Measurements from ENCODE around the gene SORCS2. TPM values are rescaled to one million over a fixed set of nuclear protein-coding genes. Genes with fewer than 3 reads are reported as not detected.

The SORCS2 gene
- total RNA-seq, 2 donors from 2014 or later, result not detected

DNA sequence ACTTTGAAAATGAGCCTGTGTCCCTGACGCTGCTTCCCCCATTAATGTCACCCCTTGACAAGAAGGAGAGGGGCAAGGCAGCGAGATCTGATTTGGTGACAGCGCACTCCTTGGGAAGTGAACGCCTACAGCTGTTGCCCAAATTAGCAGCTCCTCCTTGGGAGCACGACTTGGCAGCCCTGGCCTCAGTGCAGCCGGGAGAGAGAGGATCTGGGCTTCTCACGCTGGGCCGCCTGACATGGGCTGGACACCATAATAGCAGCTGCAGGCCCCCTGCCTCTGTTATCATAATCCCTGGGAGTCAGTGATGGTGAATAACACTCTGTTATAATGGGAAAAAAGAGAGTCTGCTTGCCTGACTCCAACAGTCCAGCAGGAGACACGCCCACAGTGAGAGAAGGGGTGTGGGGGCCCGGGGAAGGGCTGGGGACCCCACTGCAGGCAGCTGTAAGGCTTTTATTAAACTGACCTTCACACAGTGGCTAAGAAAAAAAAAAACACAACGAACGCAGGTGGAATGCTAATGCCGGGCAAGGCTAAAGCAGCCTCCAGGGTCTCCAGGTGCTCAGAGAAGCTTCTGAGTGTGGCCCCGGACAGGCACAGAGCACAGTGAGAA lies 169.1 kb downstream of the SORCS2 start:
- H3K9me3 ChIP-seq (ENCODE audit: control insufficient read depth, low read length, poor library complexity, severe bottlenecking), result no peaks in the 10 kb centered on the region
- Mint-ChIP-seq H3K36me3 (ENCODE audit: low read depth) (no peaks in the 10 kb centered on the region), H3K27ac (no peak overlapping the region), H3K4me1 (peaks cover under 1% of the 10 kb centered on the region), H3K27me3 (no peaks in the 10 kb centered on the region), H3K4me3 (no peak overlapping the region)
- no peak for ATAC-seq
- no peak for DNase-seq

GRCh38 chr4:7362341-7362740 lies 170.0 kb downstream of the SORCS2 start:
- H3K9me3 ChIP-seq (ENCODE audit: control insufficient read depth, low read length, poor library complexity, severe bottlenecking), result no peaks in the 10 kb centered on the region
- no peaks in the 10 kb centered on the region for H3K36me3 Mint-ChIP-seq (ENCODE audit: low read depth)
- H3K4me3 Mint-ChIP-seq, result no peak overlapping the region
- ATAC-seq (no peak), DNase-seq (no peak)
- H3K27ac Mint-ChIP-seq, result no peak overlapping the region
- H3K27me3 Mint-ChIP-seq, result no peaks in the 10 kb centered on the region
- peaks cover 2% of the 10 kb centered on the region for H3K4me1 Mint-ChIP-seq

GRCh38 chr4:7362862-7363430 lies 170.6 kb downstream of the SORCS2 start:
- Mint-ChIP-seq H3K36me3 (ENCODE audit: low read depth) (no peaks in the 10 kb centered on the region), H3K4me1 (peaks cover 2% of the 10 kb centered on the region), H3K27ac (no peak overlapping the region), H3K27me3 (no peaks in the 10 kb centered on the region), H3K4me3 (no peak overlapping the region)
- DNase-seq, result no peak
- H3K9me3 ChIP-seq (ENCODE audit: control insufficient read depth, low read length, poor library complexity, severe bottlenecking), result no peaks in the 10 kb centered on the region
- no peak for ATAC-seq

GRCh38 chr4:7364979-7365378 lies 172.6 kb downstream of the SORCS2 start:
- H3K27me3 Mint-ChIP-seq, result peaks cover 15% of the 10 kb centered on the region
- H3K4me1 Mint-ChIP-seq, result peaks cover 2% of the 10 kb centered on the region
- DNase-seq (no peak), ATAC-seq (no peak)
- H3K9me3 ChIP-seq (ENCODE audit: control insufficient read depth, low read length, poor library complexity, severe bottlenecking), result no peaks in the 10 kb centered on the region
- no peak overlapping the region for H3K4me3 Mint-ChIP-seq
- H3K36me3 Mint-ChIP-seq (ENCODE audit: low read depth), result no peaks in the 10 kb centered on the region
- H3K27ac Mint-ChIP-seq, result no peak overlapping the region

GRCh38 chr4:7365462-7366179 lies 173.3 kb downstream of the SORCS2 start:
- H3K4me1 Mint-ChIP-seq, result peaks cover 2% of the 10 kb centered on the region
- H3K4me3 Mint-ChIP-seq, result no peak overlapping the region
- H3K36me3 Mint-ChIP-seq (ENCODE audit: low read depth), result no peaks in the 10 kb centered on the region
- ATAC-seq, result no peak
- peaks cover 22% of the 10 kb centered on the region for H3K27me3 Mint-ChIP-seq
- H3K27ac Mint-ChIP-seq, result no peak overlapping the region
- no peak for DNase-seq
- H3K9me3 ChIP-seq (ENCODE audit: control insufficient read depth, low read length, poor library complexity, severe bottlenecking), result no peaks in the 10 kb centered on the region

GRCh38 chr4:7366180-7366945 lies 174.0 kb downstream of the SORCS2 start:
- Mint-ChIP-seq H3K4me3 (no peak overlapping the region), H3K4me1 (peaks cover 2% of the 10 kb centered on the region), H3K27me3 (peaks cover 27% of the 10 kb centered on the region), H3K27ac (no peak overlapping the region), H3K36me3 (ENCODE audit: low read depth) (no peaks in the 10 kb centered on the region)
- DNase-seq (no peak), ATAC-seq (no peak)
- H3K9me3 ChIP-seq (ENCODE audit: control insufficient read depth, low read length, poor library complexity, severe bottlenecking), result no peaks in the 10 kb centered on the region

GRCh38 chr4:7366954-7367353 lies 174.6 kb downstream of the SORCS2 start:
- Mint-ChIP-seq H3K27me3 (peaks cover 32% of the 10 kb centered on the region), H3K4me3 (no peak overlapping the region), H3K36me3 (ENCODE audit: low read depth) (no peaks in the 10 kb centered on the region), H3K27ac (no peak overlapping the region), H3K4me1 (peaks cover 2% of the 10 kb centered on the region)
- ATAC-seq (no peak), DNase-seq (no peak)
- no peaks in the 10 kb centered on the region for H3K9me3 ChIP-seq (ENCODE audit: control insufficient read depth, low read length, poor library complexity, severe bottlenecking)

DNA sequence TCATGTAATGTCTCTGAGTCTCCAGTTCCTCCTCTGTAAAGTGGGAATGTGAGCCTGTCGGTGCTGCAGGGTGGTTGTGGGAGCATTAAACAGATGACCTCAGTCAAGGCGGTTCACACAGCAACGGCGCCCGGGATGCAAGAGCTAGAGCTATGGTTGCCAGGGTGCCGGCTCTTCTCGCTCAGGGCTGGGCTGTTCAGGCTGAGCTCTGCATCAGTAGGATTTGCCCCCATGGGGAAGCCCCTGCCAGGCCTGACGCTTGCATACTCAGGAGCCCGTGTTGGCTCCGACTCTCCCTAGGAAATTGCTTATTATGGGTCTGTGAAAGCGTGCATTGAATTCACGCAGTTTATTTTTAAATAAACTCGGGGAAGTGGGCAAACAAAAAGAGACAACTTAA lies 175.1 kb downstream of the SORCS2 start:
- Mint-ChIP-seq H3K4me3 (no peak overlapping the region), H3K27ac (no peak overlapping the region), H3K36me3 (ENCODE audit: low read depth) (no peaks in the 10 kb centered on the region), H3K4me1 (peaks cover 2% of the 10 kb centered on the region), H3K27me3 (peaks cover 32% of the 10 kb centered on the region)
- ATAC-seq, result no peak
- DNase-seq, result no peak
- no peaks in the 10 kb centered on the region for H3K9me3 ChIP-seq (ENCODE audit: control insufficient read depth, low read length, poor library complexity, severe bottlenecking)

GRCh38 chr4:7367864-7368277 lies 175.5 kb downstream of the SORCS2 start:
- ATAC-seq, result no peak
- Mint-ChIP-seq H3K36me3 (ENCODE audit: low read depth) (no peaks in the 10 kb centered on the region), H3K27me3 (peaks cover 35% of the 10 kb centered on the region), H3K4me1 (peaks cover 2% of the 10 kb centered on the region), H3K27ac (no peak overlapping the region), H3K4me3 (no peak overlapping the region)
- DNase-seq, result no peak
- no peaks in the 10 kb centered on the region for H3K9me3 ChIP-seq (ENCODE audit: control insufficient read depth, low read length, poor library complexity, severe bottlenecking)

DNA sequence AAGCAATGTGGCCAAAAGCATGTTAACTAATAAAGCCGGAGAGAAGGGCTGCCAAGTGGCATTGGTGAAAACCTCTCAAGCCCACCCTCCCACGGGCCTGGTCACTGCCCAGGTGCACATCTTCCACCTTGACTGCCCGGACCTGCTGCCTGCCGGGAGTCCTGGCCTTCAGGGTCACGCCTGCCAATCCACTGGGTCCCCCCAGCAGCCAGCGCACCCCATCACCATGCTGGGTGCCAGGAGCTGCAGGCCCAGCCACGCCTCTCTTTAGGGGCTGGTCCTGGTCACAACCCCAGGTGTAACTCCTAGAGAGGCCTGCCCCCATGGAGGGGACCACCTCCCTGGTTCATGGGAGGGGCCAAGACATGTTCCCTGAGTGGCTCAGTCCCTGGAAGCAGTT lies 176.0 kb downstream of the SORCS2 start:
- peaks cover 38% of the 10 kb centered on the region for H3K27me3 Mint-ChIP-seq
- ATAC-seq, result no peak
- H3K36me3 Mint-ChIP-seq (ENCODE audit: low read depth), result no peaks in the 10 kb centered on the region
- H3K27ac Mint-ChIP-seq, result no peak overlapping the region
- no peak overlapping the region for H3K4me3 Mint-ChIP-seq
- no peaks in the 10 kb centered on the region for H3K9me3 ChIP-seq (ENCODE audit: control insufficient read depth, low read length, poor library complexity, severe bottlenecking)
- H3K4me1 Mint-ChIP-seq, result peaks cover 2% of the 10 kb centered on the region
- DNase-seq, result no peak

DNA sequence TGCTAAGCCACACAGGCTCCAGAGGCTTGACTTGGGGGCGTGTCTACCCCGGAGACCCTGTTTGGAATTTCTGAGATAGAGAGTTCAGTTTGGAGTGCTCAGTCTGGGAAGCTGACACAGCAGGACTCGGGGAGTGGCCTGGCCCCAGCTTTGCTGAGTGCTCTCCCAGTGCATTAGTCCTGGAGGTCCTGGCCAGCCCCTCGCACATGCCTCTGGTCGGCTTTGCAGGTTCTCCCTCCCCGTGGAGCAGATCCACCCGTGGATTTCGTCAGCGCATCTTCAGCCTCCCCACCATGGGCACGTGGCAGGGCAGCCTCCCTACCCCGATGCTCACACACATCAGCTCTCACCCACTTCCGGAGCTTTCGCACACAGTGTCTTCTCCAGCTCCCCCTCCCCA lies 177.2 kb downstream of the SORCS2 start:
- peaks cover 2% of the 10 kb centered on the region for H3K4me1 Mint-ChIP-seq
- H3K9me3 ChIP-seq (ENCODE audit: control insufficient read depth, low read length, poor library complexity, severe bottlenecking), result no peaks in the 10 kb centered on the region
- H3K36me3 Mint-ChIP-seq (ENCODE audit: low read depth), result no peaks in the 10 kb centered on the region
- no peak overlapping the region for H3K27ac Mint-ChIP-seq
- no peak for DNase-seq
- no peak overlapping the region for H3K4me3 Mint-ChIP-seq
- H3K27me3 Mint-ChIP-seq, result peaks cover 43% of the 10 kb centered on the region
- no peak for ATAC-seq

- peaks cover 49% of the 10 kb centered on the region for H3K27me3 Mint-ChIP-seq
- no peak for ATAC-seq
These were observed 177.7 kb downstream of the SORCS2 start for GRCh38 chr4:7370038-7370437.

GRCh38 chr4:7371210-7371941 lies 179.0 kb downstream of the SORCS2 start:
- Mint-ChIP-seq H3K4me3 (no peak overlapping the region), H3K27ac (no peak overlapping the region), H3K4me1 (peaks cover 2% of the 10 kb centered on the region), H3K36me3 (ENCODE audit: low read depth) (no peaks in the 10 kb centered on the region), H3K27me3 (peaks cover 60% of the 10 kb centered on the region)
- H3K9me3 ChIP-seq (ENCODE audit: control insufficient read depth, low read length, poor library complexity, severe bottlenecking), result no peaks in the 10 kb centered on the region
- ATAC-seq, result no peak
- DNase-seq, result no peak

More at GRCh38 chr4:7370038-7370437, 177.7 kb downstream of the SORCS2 start:
- peaks cover 2% of the 10 kb centered on the region for H3K4me1 Mint-ChIP-seq
- DNase-seq, result no peak
- H3K4me3 Mint-ChIP-seq, result no peak overlapping the region
- H3K9me3 ChIP-seq (ENCODE audit: control insufficient read depth, low read length, poor library complexity, severe bottlenecking), result no peaks in the 10 kb centered on the region
- no peak overlapping the region for H3K27ac Mint-ChIP-seq
- H3K36me3 Mint-ChIP-seq (ENCODE audit: low read depth), result no peaks in the 10 kb centered on the region

Measured in T-helper 17 cell (primary cell).